ENCODE measurements around the gene MYH7.

Gene MYH7

DNA sequence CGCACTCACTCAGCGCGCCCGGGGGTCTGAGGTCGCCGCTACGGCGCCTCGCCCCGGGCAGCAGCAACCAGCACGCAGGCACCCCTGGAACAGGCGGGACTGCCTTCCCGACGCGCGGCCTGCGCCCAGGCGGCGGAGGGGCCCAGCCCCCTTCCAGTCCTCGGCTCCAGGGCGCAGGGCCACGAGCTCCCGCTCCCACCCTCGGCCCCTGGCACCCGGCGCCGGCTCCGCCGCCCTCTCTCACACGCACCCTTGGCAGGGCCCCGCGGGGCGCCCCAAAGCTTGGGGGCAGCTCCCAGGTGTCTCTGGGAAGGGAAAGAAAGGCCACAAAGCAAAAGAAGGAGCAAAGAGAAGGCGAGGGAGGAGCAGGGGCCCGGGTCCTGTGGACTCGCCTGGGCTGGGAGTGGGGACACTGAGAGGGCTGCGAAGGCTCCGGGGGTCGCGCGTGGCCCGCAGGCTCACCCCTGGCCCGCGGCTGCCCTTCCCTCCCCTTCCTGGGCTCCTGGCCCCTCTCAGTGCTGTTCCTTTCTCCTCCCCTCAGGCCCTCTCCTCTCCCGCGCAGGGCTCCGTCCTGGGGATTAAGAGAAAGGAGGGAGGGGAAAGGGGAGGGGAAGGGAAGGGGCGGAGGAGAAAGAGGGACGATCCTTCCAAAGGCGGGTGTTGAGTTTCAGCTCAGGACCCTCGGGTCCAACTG, 69.6 kb downstream of the MYH7 start:
- no peak for TF ChIP-seq CTCF (conservative IDR thresholded peaks at IDR 0.05; ENCODE audit: low read depth, low read length)
- peak overlapping the region; percentile 47 for H3K4me3 ChIP-seq (ENCODE audit: low read length)
- DNase-seq (ENCODE audit: low read depth): peak; percentile 20

- no peak for DNase-seq (ENCODE audit: low read depth)
- no peak for TF ChIP-seq CTCF (conservative IDR thresholded peaks at IDR 0.05; ENCODE audit: low read depth, low read length)
- H3K4me3 ChIP-seq (ENCODE audit: low read length): peak within 1 kb of the TSS; percentile 47
These were observed 70.3 kb downstream of the MYH7 start, which contains the start of gene EFS for GRCh38 chr14:23365036-23365731. EFS (minus strand) TSS chr14:23365172; CDS start chr14:23365025, 147 bp downstream.

DNA sequence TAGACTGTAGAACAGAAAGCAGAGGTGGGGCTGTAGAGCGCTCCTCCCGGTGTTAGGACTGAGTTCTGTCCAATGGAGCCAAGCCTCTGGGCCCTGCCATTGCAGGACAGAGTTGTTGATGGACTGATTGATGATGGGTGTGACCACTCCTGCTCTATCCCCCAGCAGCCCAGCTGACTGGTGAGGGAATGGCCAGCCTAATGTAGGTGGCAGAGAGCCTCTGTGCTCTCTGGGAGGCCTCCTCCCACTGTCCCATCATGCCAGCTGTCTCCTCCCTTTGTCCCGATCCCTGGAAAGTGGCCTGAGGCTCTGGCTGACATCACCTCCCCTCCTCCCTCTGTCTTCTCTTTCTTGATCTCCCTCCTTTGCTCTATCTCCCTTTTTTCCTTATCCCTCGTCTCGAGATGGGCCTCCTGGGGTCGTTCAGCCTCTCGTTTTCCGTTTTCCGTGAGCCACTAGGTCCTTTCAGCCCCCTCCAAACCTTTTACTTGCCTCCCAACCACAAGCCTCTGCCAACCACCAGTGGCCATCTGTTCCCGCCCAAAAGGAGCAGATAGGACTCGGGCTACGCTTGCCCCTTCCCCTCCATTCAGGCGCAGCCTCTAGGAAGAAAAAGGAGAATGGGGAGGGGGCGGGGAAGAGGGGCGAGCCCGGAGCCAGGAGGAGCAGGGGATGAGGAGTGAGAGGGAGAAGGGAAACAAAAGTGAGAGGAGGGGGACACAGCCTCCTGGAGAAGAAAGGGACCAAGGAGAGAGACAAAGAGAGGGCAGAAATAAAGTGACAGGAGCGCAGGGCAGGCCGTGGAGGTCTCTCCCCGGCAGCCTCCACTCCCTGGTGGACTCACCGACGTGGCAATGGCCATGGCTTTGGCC, 71.1 kb downstream of the MYH7 start:
- H3K4me3 ChIP-seq (ENCODE audit: low read length): peak overlapping the region; percentile 35
- DNase-seq (ENCODE audit: low read depth): no peak
- TF ChIP-seq CTCF (conservative IDR thresholded peaks at IDR 0.05; ENCODE audit: low read depth, low read length): no peak

Data from retinal pigment epithelial cell (primary cell).